Measurements from ENCODE around the gene CRYBG1.
"Not testable (repeated sequence)": the region's sequence is repeated elsewhere in the genome, so short reads cannot be mapped to it uniquely, and the experiment has no call there.

CRYBG1 gene

DNA sequence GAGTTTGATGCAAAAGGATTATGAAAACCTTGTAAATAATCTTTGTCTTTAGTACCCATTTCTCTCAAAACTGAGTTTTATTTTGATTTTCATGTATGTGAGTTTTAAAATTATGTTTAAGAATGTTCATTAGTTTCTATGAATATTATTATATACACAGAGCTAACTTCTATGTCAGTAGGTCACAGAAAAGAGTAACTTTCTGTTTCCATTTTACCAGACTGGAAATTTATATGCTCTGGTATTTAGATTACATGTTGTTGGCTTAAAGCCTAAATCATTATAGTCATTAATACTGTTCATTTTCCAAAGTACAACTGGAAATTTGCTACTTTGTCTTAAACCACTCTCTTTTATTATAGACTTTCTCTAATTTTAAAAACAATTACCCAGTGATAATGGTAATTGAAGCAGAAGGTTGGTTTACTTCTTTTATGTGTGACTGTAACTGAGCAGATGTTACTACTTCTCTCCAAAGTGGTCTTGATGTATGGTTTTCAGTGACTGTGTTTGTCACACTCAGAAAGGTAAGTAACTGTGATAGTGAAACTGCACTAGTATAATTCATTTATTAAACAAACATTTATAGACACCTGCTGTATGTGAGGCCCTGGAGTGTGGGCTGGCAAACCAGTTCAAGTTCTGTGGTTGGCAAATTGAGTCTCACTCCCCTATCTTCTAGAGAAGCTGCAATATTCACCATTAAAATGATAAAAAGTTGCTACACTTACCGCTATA, 13.2 kb downstream of the CRYBG1 start:
- no peak for DNase-seq

DNA sequence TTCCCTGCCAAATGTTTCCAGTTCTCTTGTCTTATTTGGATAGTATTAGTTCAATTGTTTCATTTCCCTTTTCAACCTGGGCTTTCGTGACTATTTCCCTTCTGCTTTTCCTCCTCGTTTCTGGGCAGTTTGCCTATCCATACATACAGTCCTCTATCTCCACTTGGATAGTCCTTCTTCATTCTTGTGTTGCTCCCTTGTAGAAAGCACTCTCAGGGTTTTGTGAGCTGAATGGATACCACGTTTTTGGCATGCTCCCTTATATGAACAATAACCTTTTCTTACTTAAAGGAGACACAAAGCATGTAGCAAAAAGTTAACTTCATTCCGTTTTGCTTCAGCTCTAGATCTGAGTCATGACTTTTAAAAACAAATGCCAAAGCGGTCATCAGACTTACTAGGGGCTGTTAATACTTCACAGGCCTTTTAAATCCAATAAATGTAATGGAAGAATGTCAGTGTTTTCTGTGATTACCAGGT, 16.6 kb downstream of the CRYBG1 start:
- DNase-seq = no peak

- no peak for DNase-seq
Measured at GRCh38 chr6:106379951-106380350, 19.4 kb downstream of the CRYBG1 start.

- no peak for DNase-seq
Measured at GRCh38 chr6:106380407-106380806, 19.9 kb downstream of the CRYBG1 start.

- no peak for DNase-seq
Measured at GRCh38 chr6:106381223-106381622, 20.7 kb downstream of the CRYBG1 start.

GRCh38 chr6:106381881-106382280, 21.4 kb downstream of the CRYBG1 start:
- no peak for DNase-seq

DNA sequence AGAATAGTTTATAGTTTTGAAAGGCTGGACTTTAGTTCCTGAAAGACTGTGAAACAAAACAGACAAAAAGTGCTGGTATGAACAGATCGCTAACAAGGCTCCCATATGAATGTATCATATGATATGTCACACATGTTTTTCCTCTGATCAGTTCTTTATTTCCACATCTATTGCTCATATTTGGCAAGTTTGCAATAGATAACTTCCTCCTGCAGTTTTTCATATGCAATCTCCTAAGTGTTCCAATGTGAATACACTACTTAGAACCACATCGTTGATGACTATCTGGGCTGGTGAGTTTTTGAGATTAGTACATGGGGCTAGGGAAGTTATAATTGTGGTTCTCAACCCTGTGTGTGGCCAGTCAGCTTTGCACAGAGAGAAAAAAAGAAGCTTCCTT, 23.1 kb downstream of the CRYBG1 start:
- DNase-seq = no peak

DNA sequence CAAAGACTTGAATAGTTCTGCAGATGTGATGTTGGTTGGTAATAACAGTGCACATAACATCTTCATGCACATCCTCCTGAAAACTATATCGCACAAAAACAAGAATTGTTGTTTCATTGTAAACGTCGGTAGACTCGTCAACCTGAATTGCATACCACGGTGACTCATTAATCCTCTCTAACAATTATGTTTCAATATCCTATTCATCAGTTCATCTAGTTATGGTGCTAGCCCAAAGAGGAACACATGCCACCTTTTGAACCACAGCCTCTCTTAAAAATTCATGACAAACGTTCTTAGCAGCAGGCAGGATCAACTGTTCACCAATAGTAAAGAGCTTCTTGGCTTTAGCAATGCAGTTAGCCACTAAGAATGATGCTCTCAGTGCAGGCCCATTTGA, 25.0 kb downstream of the CRYBG1 start:
- DNase-seq = no peak

- DNase-seq = no peak
Measured at GRCh38 chr6:106387875-106388274, 27.4 kb downstream of the CRYBG1 start.

DNA sequence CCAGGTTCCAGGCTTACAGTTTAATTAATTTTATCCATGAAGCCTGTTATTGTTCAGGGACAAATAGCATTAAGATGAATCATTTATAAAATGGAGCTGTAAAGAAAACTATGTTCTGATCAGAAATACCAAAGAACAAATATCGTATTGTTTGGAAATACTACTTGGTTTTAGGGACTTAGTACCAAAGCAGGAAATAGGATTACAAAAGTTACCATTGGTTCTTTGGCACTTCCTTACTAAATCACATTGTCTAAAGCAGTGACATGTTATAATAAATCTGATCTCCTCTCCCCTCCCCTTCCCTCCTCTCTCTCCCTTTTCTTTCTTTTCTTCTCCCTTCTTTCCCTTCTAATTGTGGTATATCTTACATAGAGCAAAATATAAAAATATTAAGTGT, 29.6 kb downstream of the CRYBG1 start:
- no peak for DNase-seq

DNA sequence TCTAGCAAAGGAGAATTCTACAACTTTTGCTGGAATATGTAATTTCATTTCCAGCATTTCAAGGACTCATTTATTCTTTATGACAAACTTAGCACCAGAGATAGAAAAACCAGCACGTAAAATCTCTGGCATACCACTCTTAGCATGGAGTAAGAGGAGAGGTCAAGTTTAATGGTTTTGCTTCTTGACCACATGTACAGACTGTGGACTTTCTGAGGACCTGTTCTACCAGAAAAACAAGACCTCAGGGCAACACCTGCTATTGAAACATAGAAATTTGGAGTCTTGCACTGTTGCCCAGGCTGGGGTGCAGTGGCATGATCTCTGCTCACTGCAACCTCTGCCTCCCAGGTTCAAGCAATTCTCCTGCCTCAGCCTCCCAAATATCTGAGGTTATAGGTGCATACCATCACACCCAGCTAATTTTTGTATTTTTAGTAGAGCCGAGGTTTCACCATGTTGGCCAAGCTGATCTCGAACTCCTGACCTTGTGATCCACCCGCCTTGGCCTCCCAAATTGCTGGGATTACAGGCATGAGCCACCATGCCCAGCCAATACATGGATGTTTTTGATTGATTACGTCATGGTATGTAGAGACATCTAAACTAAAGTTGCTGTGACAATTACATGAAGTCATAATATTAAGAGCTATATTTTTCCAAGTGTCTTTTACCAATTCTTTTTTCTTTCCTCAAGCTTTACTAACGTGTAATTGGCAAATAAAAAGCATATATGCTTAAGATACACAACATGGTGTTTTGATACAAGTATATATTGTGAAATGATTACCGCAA, 36.1 kb downstream of the CRYBG1 start:
- no peak for DNase-seq

DNA sequence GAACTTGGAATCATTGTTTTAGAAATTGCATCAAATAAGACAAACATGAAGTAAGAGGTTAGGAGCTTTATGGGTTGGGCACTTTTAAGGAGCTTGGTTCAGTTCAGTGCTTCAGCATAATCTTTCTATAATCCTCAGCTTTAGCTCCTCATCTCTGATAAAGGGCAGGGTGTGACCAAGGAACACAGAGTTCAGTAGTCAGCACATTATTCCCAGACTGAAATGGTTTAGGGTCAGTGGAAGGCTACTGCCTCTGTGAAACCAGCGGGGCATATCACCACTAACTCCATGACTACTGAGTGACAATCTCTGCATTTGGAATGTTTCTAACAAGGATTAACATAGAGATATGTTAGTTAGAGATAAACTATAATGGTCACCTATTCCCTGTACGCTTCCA, 36.9 kb downstream of the CRYBG1 start:
- DNase-seq = no peak

- DNase-seq = no peak
Measured at GRCh38 chr6:106398621-106399020, 38.1 kb downstream of the CRYBG1 start.

DNA sequence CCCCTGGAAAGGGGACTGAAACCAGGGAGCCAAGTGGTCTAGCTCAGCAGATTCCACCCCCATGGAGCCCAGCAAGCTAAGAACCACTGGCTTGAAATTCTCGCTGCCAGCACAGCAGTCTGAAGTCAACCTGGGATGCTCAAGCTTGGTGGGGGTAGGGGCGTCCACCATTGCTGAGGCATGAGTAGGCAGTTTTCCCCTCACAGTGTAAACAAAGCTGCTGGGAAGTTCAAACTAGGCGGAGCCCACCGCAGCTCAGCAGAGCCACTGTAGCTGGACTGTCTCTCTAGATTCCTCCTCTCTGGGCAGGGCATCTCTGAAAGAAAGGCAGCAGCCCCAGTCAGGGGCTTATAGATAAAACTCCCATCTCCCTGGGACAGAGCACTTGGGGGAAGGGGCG, 44.5 kb downstream of the CRYBG1 start:
- DNase-seq = not testable (repeated sequence)

- no peak for DNase-seq
Measured at GRCh38 chr6:106411056-106411455, 50.5 kb downstream of the CRYBG1 start.

- DNase-seq = no peak
Measured at GRCh38 chr6:106411643-106412200, 51.2 kb downstream of the CRYBG1 start.

- DNase-seq = no peak
Measured at GRCh38 chr6:106413016-106413415, 52.5 kb downstream of the CRYBG1 start.

DNA sequence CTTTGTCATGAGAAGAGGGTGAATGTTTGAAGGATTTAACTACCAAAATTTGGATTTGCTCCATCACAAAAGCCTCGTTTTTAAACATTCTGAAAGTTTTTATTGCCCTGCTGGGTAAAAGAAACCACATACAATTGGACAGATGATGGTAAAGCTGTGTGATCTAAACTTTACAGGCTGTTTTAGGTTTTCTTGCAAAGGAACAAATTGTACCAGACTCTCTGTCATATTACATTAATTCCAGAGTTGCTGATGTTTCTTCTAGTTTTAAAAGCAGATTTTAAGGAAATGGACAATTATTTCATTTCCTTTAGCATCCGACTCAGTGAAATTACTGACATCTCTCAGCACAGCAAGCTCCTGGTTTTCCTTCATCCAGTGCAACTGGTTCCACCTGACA, 53.2 kb downstream of the CRYBG1 start:
- no peak for DNase-seq

- DNase-seq = no peak
Measured at GRCh38 chr6:106415921-106416320, 55.4 kb downstream of the CRYBG1 start.

GRCh38 chr6:106417572-106418147, 57.1 kb downstream of the CRYBG1 start:
- no peak for DNase-seq

DNA sequence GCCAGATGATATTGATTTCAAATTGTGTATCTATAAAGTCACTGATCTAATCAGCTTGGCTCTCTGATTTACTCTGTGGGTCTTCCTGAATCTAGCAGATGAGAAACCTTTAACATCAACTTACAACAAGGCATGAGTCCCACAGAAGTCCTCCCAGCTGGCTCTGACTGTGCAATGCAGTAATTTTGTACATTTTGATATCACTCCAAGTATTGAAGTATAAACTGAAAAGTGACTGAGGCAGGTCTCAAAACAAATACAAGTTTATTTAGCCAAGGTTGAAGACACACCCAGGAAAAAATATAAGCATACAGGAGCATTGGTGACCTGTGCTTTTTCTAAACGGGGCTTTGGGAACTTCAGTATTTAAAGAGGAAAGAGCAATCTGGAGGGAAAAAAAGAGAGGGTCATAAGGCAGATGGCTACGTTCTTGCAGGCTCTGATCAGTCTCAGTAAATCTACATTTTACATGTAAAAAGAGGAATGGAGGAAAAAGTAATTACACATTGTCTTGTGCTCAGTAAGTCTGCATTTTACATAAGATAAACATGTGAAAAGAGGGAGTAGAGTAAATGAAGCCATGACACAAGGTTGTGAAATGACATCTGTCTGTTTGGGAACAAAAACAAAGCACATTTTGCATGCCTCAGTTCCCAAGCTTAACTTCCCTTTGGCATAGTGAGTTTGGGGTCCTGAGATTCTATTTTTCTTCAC, 59.5 kb downstream of the CRYBG1 start:
- no peak for DNase-seq

- DNase-seq = no peak
Measured at GRCh38 chr6:106421496-106421895, 61.0 kb downstream of the CRYBG1 start.

GRCh38 chr6:106422534-106422933, 62.0 kb downstream of the CRYBG1 start:
- no peak for DNase-seq
